ENCODE measurements around the gene PDSS2. TPM values are rescaled to one million over a fixed set of nuclear protein-coding genes. Genes with fewer than 3 reads are reported as not detected.

The PDSS2 gene
- total and polyA plus RNA-seq, 4 donors: 10.5 to 20.9 (median 16.0) TPM

GRCh38 chr6:107491760-107492660 lies 32.6 kb upstream of the PDSS2 start (continued):
- TF ChIP-seq JUND (IDR thresholded peaks at IDR 0.05) (no peak), YY1 (IDR thresholded peaks at IDR 0.05) (no peak), REST (IDR thresholded peaks at IDR 0.05) (no peak), HNF4G (IDR thresholded peaks at IDR 0.05) (no peak), HNF4A (conservative IDR thresholded peaks at IDR 0.05) (no peak), EGR1 (IDR thresholded peaks at IDR 0.05; ENCODE audit: low read depth in 2 of 2) (no peak), NR2F2 (IDR thresholded peaks at IDR 0.05) (no peak)

- H3K4me3 ChIP-seq (ENCODE audit: low read depth in 1 of 3, low read length in 3 of 3): peak overlapping the region; percentile 55 to 92 (median 77)
- WGBS: 2% methylated on average over 38 of the region's 38 CpGs
- no peak overlapping the region for H3K9ac ChIP-seq (ENCODE audit: low read depth in 1 of 2, low read length in 2 of 2)
- H3K9me3 ChIP-seq (ENCODE audit: control insufficient read depth in 4 of 4, low read length in 3 of 4): no peaks in the 10 kb centered on the region
- H3K27me3 ChIP-seq (ENCODE audit: control insufficient read depth in 4 of 4, insufficient read depth in 4 of 4, low read length in 3 of 4): no peaks in the 10 kb centered on the region
- no peak for TF ChIP-seq SP1 (IDR thresholded peaks at IDR 0.05)
- TF ChIP-seq REST (IDR thresholded peaks at IDR 0.05): no peak
- TF ChIP-seq HNF4G (IDR thresholded peaks at IDR 0.05): no peak
- TF ChIP-seq RAD21 (IDR thresholded peaks at IDR 0.05): no peak
- no peak for TF ChIP-seq JUND (IDR thresholded peaks at IDR 0.05)
- TF ChIP-seq YY1 (IDR thresholded peaks at IDR 0.05): no peak
- no peak for TF ChIP-seq ATF3 (IDR thresholded peaks at IDR 0.05)
- no peak for TF ChIP-seq ZBTB33 (IDR thresholded peaks at IDR 0.05)
- no peak for TF ChIP-seq RXRA (IDR thresholded peaks at IDR 0.05)
- TF ChIP-seq EGR1 (IDR thresholded peaks at IDR 0.05; ENCODE audit: low read depth in 2 of 2): no peak
- no peak for TF ChIP-seq MAX (IDR thresholded peaks at IDR 0.05)
- no peak for TF ChIP-seq HNF4A (conservative IDR thresholded peaks at IDR 0.05)
- no peak for TF ChIP-seq CTCF (IDR thresholded peaks at IDR 0.05; ENCODE audit: low read depth, low read length, missing input control)
- TF ChIP-seq TAF1 (conservative IDR thresholded peaks at IDR 0.05): no peak
- no peak for TF ChIP-seq FOXA1 (IDR thresholded peaks at IDR 0.05)
- no peak for TF ChIP-seq NR2F2 (IDR thresholded peaks at IDR 0.05)
- TF ChIP-seq FOXA2 (IDR thresholded peaks at IDR 0.05): no peak
- H3K4me1 ChIP-seq (ENCODE audit: control insufficient read depth in 4 of 4, insufficient read depth in 4 of 4, low read length in 3 of 4): peaks cover 2 to 40% (median 33%) of the 10 kb centered on the region in 4 donors
- no peak overlapping the region for H3K27ac ChIP-seq (ENCODE audit: low read depth in 1 of 2, low read length in 2 of 2)
- no peaks in the 10 kb centered on the region for H3K36me3 ChIP-seq (ENCODE audit: control insufficient read depth in 4 of 4, insufficient read depth in 3 of 4, low read depth in 1 of 4, low read length in 3 of 4)
- DNase-seq (ENCODE audit: low spot score): peak; percentile 56
Measured at GRCh38 chr6:107491138-107491609, 31.8 kb upstream of the PDSS2 start.
